GM18517 (cell line): ENCODE measurements around the gene INO80D.

Source experiments
- ATAC-seq: cut with Tn5 transposase; IDR thresholded peaks from one replicate; pipeline ENCODE4 v1.9.1; 2021; ENCODE audit warnings: mild to moderate bottlenecking, moderate library complexity; ENCODE audit not compliant: unreplicated experiment

INO80D gene

GRCh38 chr2:205947621-205948495, 138.1 kb downstream of the INO80D start:
- peak; percentile 84 for ATAC-seq

- no peak for ATAC-seq
Measured at GRCh38 chr2:205946226-205946625, 139.7 kb downstream of the INO80D start.
